Colonic mucosa (tissue), 4 donors: ENCODE measurements around the gene C3. TPM values are rescaled to one million over a fixed set of nuclear protein-coding genes. Genes with fewer than 3 reads are reported as not detected.

Source experiments
- DNase-seq: peaks from one replicate; pipeline ENCODE4 v3.0.0-alpha.2; 2020
- H3K27ac ChIP-seq: fragments of 200-600 bp; one replicate; pipeline ENCODE4 v1.8.0; 2021
- H3K27me3 ChIP-seq: fragments of 200-600 bp; one replicate; pipeline ENCODE4 v1.8.0; 2021
- H3K36me3 ChIP-seq: fragments of 200-600 bp; one replicate; pipeline ENCODE4 v1.8.0; 2021
- H3K4me1 ChIP-seq: fragments of 200-600 bp; one replicate; pipeline ENCODE4 v1.8.0; 2021; ENCODE audit warnings: mild to moderate bottlenecking
- H3K4me3 ChIP-seq: fragments of 200-600 bp; one replicate; pipeline ENCODE4 v1.8.0; 2021
- H3K9ac ChIP-seq, 2 donors: one replicate each; pipeline ENCODE4 v1.7.0; 2013; ENCODE audit warnings: control low read depth in 2 of 2, low read depth in 2 of 2, low read length in 2 of 2
- H3K9me3 ChIP-seq: fragments of 200-600 bp; one replicate; pipeline ENCODE4 v1.8.0; 2021
- CTCF ChIP-seq: fragments of 200-600 bp; IDR thresholded peaks from one replicate; pipeline ENCODE4 v1.8.0; 2022; ENCODE audit warnings: antibody characterized with exemption, mild to moderate bottlenecking
- intact Hi-C: fragments of 100-400 bp; cut with DNase I; formaldehyde crosslinking; loops from one replicate; pipeline ENCODE4 v1.14.1; 2022
- total RNA-seq, 2 donors: library from RNA; stranded (reverse); fragmentation: NEBNext Ultra II Directional in 1 of 2; extraction: Animal tissue kit (Norgen Biotek cat#: 25700) in 1 of 2; gene quantifications; one replicate each; pipeline ENCODE4 v1.2.1, GENCODE V29; 2021
- donor health status: healthy.
- donor health status: DM: no; HTN: no; CAD: no.
- donor health status: DM: no; HTN: no; CAD: no.

The C3 gene
- total RNA-seq, 2 donors from 2014 or later = 28.2 to 83.9 TPM

- intact Hi-C loops = no loop called here
- DNase-seq = peak; percentile 88
Measured at GRCh38 chr19:6738787-6739389, 18.4 kb upstream of the C3 start.

GRCh38 chr19:6737873-6738786, 17.7 kb upstream of the C3 start:
- Histone ChIP-seq H3K27me3 (no peaks in the 10 kb centered on the region), H3K36me3 (no peaks in the 10 kb centered on the region), H3K4me3 (no peak overlapping the region), H3K27ac (peak overlapping the region; percentile 91), H3K9ac (peak overlapping the region; percentile 52 to 95), H3K4me1 (peaks cover 10% of the 10 kb centered on the region), H3K9me3 (no peaks in the 10 kb centered on the region)
- peak; percentile 60 for TF ChIP-seq CTCF
- intact Hi-C loops = no loop called here
- DNase-seq = peak; percentile 98

More at GRCh38 chr19:6738787-6739389, 18.4 kb upstream of the C3 start:
- H3K27me3 ChIP-seq = no peaks in the 10 kb centered on the region
- no peaks in the 10 kb centered on the region for H3K36me3 ChIP-seq
- no peak for TF ChIP-seq CTCF
- no peaks in the 10 kb centered on the region for H3K9me3 ChIP-seq
- peak overlapping the region; percentile 38 for H3K4me3 ChIP-seq
- peak overlapping the region; percentile 52 to 95 for H3K9ac ChIP-seq
- H3K27ac ChIP-seq = peak overlapping the region; percentile 91
- H3K4me1 ChIP-seq = peaks cover 10% of the 10 kb centered on the region

- peak within 1 kb of the TSS; percentile 91 for H3K27ac ChIP-seq
- peak within 1 kb of the TSS; percentile 70 for H3K4me3 ChIP-seq
- peak; percentile 99 for DNase-seq
- H3K9ac ChIP-seq = peak within 1 kb of the TSS; percentile 90 to 95
- H3K9me3 ChIP-seq = no peaks in the 10 kb centered on the region
- no peaks in the 10 kb centered on the region for H3K36me3 ChIP-seq
- no peaks in the 10 kb centered on the region for H3K27me3 ChIP-seq
- H3K4me1 ChIP-seq = peaks cover 10% of the 10 kb centered on the region
- intact Hi-C loops = no loop called here
- no peak for TF ChIP-seq CTCF
Measured at GRCh38 chr19:6737284-6737872, 16.9 kb upstream of the C3 start, which contains the start of gene GPR108. Gene GPR108, minus strand, starts transcription at chr19:6737580. Its CDS starts 4 bp downstream, at chr19:6737576.

- no peak for DNase-seq
- no peaks in the 10 kb centered on the region for H3K36me3 ChIP-seq
- peaks cover 10% of the 10 kb centered on the region for H3K4me1 ChIP-seq
- H3K27me3 ChIP-seq = no peaks in the 10 kb centered on the region
- no peaks in the 10 kb centered on the region for H3K9me3 ChIP-seq
- intact Hi-C loops = no loop called here
- H3K9ac ChIP-seq = peak overlapping the region; percentile 90 to 92
- TF ChIP-seq CTCF = no peak
- peak overlapping the region; percentile 70 for H3K4me3 ChIP-seq
- peak overlapping the region; percentile 86 for H3K27ac ChIP-seq
Measured at GRCh38 chr19:6736917-6737283, 16.4 kb upstream of the C3 start.

GRCh38 chr19:6736169-6736916, 15.9 kb upstream of the C3 start:
- Histone ChIP-seq H3K36me3 (no peaks in the 10 kb centered on the region), H3K27me3 (no peaks in the 10 kb centered on the region), H3K4me1 (peaks cover 10% of the 10 kb centered on the region), H3K9ac (peak overlapping the region; percentile 90 to 92), H3K4me3 (peak overlapping the region; percentile 70), H3K27ac (peak overlapping the region; percentile 86), H3K9me3 (no peaks in the 10 kb centered on the region)
- intact Hi-C loops = no loop called here
- peak; percentile 84 for DNase-seq
- peak; percentile 59 for TF ChIP-seq CTCF
